ENCODE measurements around the gene PHACTR3. TPM values are rescaled to one million over a fixed set of nuclear protein-coding genes. Genes with fewer than 3 reads are reported as not detected.

PHACTR3 gene
- polyA plus RNA-seq, 1 donor = 12.4 TPM

DNA sequence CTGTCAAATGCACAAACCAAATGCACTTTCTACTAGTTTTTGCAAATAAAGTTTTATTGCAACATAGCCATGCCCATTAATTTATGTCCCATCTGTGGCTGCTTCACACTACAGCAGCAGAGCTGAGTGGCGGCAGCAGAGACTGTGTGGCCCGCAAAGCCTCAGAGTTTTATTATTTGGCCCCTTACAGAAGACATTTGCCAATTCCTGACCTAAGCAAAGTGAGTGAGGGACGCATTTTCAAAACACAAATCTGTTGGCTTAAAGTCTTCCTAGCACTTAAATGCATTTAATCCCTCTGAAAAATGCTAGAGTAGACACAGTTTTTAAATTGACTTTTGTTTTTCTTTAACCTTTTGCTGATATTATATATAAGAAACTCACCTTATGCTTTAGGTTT lies 126.4 kb downstream of the PHACTR3 start:
- DNase-seq = no peak

DNA sequence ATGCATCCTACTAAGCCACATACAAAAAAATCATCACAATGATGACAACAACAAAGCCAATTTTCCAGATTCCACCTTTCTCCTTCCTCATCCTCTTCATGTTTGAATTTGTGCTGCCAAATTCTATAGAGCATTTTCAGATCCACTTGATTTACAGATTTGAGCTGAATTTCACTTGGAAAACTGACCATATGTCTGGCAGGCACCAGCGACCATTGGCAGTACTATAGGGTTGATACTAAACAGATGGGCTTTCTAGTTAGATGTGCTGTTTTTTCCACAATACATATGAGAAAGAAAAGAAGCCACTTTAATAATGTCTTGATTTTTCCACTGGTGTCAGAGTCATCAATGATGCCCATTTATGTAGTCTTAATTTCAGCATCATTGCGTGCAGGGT lies 127.0 kb downstream of the PHACTR3 start:
- no peak for DNase-seq

- no peak for DNase-seq
Observed at GRCh38 chr20:59733351-59733750, 129.0 kb downstream of the PHACTR3 start.

DNA sequence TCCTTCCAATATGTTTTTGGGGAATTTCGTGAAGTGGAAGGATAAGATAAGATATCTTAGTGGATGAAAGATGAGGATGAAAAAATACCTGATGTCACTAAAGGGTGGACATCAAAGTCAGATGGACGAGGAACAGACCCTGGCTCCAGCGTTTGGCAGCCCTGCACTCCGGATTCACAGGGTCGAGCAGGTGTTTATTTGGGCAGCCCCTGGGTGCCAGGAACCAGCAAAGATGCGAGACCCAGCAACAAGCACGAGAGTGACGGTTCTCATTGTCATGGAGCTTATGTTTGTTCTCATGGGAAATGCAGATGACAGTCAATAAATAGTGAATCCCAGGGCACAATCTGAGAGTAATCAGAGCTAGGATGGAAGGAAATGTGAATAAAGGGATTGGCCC lies 131.1 kb downstream of the PHACTR3 start:
- DNase-seq = no peak

DNA sequence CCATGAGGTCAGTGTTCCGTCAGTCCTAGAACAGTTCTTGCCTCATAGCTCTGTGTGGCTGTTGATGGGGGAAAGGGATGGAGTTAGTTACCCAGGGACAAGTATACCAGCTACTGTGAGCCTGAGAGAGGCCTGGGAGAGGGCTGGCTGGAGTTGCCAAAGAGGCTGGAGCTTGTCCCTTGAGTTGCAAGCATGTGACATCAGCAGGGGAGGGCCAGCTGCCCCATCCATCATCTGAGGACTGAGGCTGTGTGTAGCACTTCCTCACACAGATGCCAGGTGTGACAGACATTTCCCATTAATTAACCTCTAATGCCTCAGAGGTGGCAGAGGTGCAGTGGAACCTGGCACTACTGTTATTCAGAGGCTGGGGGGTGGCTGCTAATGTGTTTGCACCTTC lies 131.6 kb downstream of the PHACTR3 start:
- DNase-seq = no peak

DNA sequence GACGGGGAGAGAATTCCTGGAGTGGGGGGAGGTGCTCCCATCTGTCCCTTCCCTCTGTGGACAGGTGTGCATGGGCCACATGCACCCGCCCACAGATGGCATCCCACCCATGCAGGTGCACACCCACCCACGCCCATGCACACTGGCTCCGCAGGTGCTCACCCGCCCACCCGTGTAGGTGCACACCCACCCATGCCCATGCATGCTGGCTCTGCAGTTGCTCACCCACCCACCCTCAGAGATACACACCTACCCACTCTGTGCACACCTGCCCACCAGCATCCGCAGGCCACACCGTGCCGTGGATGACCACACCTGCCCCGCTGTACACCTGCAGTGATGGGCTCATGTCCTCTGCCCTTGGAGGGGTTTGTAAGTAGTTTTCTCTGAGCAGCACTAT lies 132.0 kb downstream of the PHACTR3 start:
- no peak for DNase-seq

- no peak for DNase-seq
Observed at GRCh38 chr20:59737073-59737666, 132.8 kb downstream of the PHACTR3 start.

DNA sequence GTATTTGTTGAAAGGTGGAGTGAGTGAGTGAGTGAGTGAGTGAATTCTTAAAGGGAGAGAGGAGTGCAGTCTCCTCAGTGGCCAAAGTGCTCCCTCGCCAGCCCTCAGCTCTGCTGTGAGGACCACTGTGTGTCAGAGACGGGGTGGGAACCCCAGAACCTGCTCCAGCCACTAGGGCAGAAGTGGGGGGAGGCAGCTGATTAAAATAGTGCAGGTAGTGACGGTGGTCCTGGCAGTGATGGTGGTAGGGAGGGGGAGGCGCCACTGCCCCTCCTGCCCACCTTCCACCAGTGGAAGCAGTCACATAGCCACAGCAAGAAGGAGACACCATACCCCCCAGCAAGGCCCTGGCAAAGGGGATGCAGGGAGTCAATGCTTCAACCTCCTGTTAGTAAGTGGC lies 133.5 kb downstream of the PHACTR3 start:
- no peak for DNase-seq

DNA sequence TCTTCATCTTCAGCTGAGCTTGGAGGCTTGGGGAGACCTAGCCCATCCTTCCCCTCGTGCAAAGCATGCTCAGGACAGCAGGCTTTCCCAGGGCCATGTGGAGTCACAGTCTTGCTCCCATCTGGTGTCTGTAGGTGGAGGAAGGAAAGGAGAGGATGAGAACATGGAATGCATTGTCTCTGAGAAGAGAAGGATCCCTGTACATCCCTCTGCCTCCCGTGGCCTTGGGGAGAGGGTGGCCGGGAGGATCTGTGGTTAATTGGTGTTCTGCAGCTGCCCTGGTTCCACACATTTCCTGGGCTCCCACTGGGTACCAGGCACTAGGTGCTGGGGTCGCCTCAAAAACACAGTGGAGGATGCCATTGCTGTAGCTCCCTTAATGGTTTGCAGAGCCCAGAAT lies 134.5 kb downstream of the PHACTR3 start:
- no peak for DNase-seq

DNA sequence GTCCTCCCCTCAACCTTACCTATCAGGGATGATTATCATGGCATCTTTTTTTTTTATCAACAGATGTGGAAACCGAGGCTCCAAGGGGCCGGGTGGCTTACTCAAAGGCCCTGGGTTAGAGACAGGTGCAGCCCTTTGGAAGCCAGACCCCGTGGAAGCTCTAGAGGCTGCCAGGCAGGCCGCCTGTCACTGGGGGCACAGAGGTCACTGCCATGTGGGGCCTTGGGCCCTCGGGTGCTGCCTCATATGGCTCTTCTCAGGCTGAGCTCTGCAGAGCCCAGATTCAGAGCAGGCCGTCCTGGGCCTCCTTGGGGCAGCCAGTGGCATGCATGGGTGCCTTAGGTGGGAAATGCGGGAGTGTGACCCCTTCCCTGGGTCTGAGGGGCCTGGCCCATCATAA lies 136.3 kb downstream of the PHACTR3 start:
- no peak for DNase-seq

DNA sequence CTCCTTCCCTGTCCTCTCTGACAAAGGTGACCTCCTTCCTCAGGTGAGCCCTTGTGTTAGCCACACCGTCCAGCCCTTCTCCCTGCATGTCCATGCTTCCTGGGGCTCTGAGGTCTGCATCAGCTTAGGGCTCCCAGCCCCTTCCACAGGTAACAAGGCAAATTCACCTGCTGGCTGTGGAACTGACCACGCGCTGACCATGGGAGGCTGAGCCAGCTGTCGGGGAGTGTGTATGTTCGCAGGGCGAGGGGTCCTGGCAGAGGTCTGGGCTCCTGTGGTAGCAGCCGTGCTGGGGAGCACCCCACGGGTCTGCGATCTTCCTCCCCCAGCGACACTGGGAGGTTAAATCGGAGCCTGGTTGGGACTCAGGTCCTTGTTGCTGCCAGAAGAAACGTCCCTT lies 136.7 kb downstream of the PHACTR3 start:
- no peak for DNase-seq

GRCh38 chr20:59742351-59743095 lies 138.2 kb downstream of the PHACTR3 start:
- no peak for DNase-seq

DNA sequence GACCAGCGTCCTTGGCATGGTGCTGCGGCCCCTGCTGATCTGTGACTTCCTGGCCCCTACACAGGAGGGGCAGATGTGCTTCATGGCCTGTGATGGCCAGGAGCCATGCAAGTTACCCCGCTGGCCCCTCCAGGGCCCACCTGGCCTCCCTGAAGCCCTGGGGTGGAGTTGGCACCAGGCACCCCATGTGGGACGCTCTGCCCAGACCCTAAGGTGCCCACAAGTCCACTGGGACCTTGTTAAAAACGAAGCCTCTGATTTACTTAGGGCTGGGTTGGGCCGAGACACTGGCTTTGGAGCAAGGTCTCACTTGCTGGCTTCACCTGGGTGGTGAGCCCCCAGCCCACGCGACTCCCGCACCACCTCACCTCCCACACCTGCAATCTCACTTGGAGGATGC lies 139.0 kb downstream of the PHACTR3 start:
- no peak for DNase-seq

GRCh38 chr20:59743767-59744485 lies 139.6 kb downstream of the PHACTR3 start:
- no peak for DNase-seq

DNA sequence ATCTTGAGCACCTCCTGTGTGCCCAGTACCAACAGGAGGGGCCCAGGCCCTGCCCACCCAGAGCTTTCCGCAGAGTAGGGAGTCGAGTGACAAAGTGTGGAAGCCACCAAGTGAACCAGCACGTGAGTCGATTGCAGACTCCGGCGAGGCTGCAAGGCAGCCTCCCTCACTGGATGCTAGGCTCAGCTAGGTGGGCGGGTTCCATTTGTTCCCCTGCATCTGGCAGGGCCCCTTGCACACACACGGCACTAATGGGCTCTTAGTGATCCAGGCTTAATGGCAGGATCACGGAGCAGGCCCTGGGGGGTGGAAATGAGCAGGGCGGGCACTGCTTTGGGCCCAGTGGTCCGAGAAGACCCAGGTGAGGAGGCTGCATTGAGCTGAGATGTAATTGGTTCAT lies 140.4 kb downstream of the PHACTR3 start:
- DNase-seq = no peak

DNA sequence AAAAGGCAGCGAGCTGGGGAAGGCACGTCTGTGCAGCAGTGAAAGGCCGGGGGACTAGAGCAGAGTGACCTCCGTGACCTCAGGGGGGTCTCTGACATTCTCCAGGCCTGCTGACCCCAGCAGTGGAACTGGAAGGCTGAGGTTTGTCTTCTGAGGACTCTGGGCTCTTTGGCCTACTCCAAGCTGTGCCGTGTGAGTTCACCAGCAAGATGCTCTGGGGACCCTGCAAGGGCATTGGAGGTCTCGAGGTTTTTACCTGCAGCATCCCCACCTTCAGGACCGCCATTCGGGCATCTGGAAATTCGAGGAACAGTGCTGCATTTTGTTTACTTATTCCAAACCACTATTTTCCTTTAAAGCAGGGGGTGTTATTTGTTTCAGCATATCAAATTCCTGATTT lies 140.9 kb downstream of the PHACTR3 start:
- no peak for DNase-seq

- no peak for DNase-seq
Observed at GRCh38 chr20:59745716-59746115, 141.4 kb downstream of the PHACTR3 start.

- DNase-seq = no peak
Observed at GRCh38 chr20:59746155-59746554, 141.8 kb downstream of the PHACTR3 start.

- no peak for DNase-seq
Observed at GRCh38 chr20:59747671-59748515, 143.6 kb downstream of the PHACTR3 start.

DNA sequence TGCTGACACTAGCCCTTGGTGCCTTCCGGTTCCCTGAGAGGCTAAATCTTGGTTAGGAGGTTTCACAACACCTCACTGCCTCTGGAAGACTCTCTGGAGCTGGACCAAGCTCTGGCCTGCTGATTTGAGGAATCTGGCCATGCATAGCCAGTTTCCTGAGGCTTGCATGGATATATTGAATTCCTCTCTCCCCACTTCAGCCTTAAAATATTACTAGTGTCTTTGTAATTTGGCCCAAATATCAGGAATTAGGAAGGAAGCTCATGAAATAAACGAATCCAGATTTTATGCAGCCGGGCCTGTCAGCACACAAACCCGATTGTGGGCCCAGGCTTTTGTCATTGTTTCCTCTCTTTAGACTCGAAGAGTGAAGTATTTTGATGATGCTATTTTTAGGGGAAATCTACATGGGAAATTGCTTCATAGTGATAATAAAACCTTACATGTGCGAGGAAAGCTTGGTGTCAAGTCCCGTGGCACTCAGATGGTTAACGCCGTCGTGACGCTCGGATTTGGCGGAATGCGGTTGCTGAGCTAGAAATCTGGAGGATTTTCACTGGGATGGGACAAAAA lies 144.4 kb downstream of the PHACTR3 start:
- no peak for DNase-seq

- no peak for DNase-seq
Observed at GRCh38 chr20:59749301-59749700, 145.0 kb downstream of the PHACTR3 start.

- DNase-seq = no peak
Observed at GRCh38 chr20:59750209-59750840, 146.0 kb downstream of the PHACTR3 start.

Measured in left kidney (tissue), 2 donors.